Lower leg skin (tissue), 4 donors: ENCODE results near the gene ABCC10. TPM values are rescaled to one million over a fixed set of nuclear protein-coding genes. Genes with fewer than 3 reads are reported as not detected.

Source experiments
- DNase-seq, 2 donors: peaks; one replicate each; pipeline ENCODE4 v3.0.0-alpha.2; 2019; ENCODE audit warnings: low spot score in 2 of 2
- H3K4me3 ChIP-seq: fragments of 200-600 bp; sonication (generic); 2 replicates; pipeline ENCODE4 v1.5.1; 2017; ENCODE audit warnings: mild to moderate bottlenecking, low read depth; ENCODE audit not compliant: poor library complexity, severe bottlenecking
- POLR2A ChIP-seq, 2 donors: fragments of 450-650 bp; IDR thresholded peaks; one replicate each; pipeline ENCODE4 v1.6.1; 2016 to 2017; ENCODE audit warnings: antibody characterized with exemption in 2 of 2, mild to moderate bottlenecking in 1 of 2, moderate library complexity in 1 of 2
- WGBS, 2 donors: methylation state at CpG; one replicate each; pipeline ENCODE4 v1.1.5; 2018; 5-methylcytosine and 5-hydroxymethylcytosine counted together
- intact Hi-C: fragments of 100-400 bp; cut with DNase I; formaldehyde crosslinking; loops from one replicate; pipeline ENCODE4 v1.15.0; 2023; ENCODE audit warnings: low total_unique reads
- total RNA-seq, 4 donors: library from RNA; depleted of rRNA; stranded (reverse); fragments of >200 nt; gene quantifications; one replicate each; pipeline ENCODE4 v1.1.0, GENCODE V29; 2016
- TF ChIP-seq, protein P1 (sequence below), 3 donors: fragments of 450-650 bp; IDR thresholded peaks; one replicate each; pipeline ENCODE4 v1.5.1; 2016; ENCODE audit warnings: antibody characterized with exemption in 3 of 3, mild to moderate bottlenecking in 3 of 3, moderate library complexity in 2 of 3

Gene ABCC10
- total RNA-seq, 4 donors from 2014 or later, result 9.4 to 17.9 (median 15.9) TPM

DNA sequence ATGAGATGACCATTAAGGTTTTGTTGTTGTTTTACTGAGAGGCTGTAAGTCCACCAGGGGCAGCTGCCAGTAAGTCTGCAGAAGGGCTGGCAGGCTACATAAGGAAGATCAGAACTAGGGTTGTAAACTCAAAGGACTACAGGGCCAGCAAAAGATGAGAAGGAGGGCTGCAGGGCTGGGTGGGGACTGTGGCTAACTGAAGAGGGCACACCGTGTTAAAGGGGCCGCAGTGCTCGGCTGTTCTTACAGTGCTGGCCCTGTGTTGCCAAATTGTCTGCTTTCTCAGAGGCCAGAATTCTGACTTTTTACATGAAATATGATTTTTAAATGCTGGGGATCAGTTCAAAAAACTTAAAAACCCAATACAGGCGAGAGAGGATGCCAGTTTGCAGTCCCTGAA is 32.4 kb upstream of the ABCC10 start:
- no peak for TF ChIP-seq POLR2A (IDR thresholded peaks at IDR 0.05)
- TF ChIP-seq, protein P1, sequence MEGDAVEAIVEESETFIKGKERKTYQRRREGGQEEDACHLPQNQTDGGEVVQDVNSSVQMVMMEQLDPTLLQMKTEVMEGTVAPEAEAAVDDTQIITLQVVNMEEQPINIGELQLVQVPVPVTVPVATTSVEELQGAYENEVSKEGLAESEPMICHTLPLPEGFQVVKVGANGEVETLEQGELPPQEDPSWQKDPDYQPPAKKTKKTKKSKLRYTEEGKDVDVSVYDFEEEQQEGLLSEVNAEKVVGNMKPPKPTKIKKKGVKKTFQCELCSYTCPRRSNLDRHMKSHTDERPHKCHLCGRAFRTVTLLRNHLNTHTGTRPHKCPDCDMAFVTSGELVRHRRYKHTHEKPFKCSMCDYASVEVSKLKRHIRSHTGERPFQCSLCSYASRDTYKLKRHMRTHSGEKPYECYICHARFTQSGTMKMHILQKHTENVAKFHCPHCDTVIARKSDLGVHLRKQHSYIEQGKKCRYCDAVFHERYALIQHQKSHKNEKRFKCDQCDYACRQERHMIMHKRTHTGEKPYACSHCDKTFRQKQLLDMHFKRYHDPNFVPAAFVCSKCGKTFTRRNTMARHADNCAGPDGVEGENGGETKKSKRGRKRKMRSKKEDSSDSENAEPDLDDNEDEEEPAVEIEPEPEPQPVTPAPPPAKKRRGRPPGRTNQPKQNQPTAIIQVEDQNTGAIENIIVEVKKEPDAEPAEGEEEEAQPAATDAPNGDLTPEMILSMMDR (IDR thresholded peaks at IDR 0.05), result no peak
- H3K4me3 ChIP-seq, result no peak overlapping the region
- DNase-seq, result no peak
- intact Hi-C loops, result loop anchor here (10.0 kb wide), 1 partner anchor 130 kb away; no protein-coding TSS in a partner anchor
- WGBS, 2 donors, result 93 to 98% methylated on average over 4 of the region's 4 CpGs

DNA sequence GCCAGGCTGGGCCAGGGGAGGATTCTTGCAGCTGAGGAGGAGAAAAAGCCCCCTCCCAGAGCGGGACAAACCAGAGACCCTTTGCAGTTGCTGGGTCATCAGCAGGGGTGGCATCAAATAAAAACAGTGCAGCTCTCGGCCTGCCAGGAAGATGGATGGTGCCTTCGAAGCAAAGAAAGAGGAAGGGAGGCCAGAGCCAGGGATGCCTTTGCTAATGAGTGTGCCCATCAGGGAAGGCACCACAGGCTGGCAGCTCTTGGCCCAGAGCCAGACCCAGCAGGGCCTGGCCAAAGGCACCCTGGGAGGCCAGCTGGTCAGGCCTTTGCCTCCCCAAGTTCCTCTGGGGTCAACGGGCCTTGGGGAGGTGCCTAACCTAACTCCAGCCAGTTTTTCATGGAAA is 31.6 kb upstream of the ABCC10 start:
- intact Hi-C loops, result loop anchor here (10.0 kb wide), 1 partner anchor 131 kb away; no protein-coding TSS in a partner anchor
- WGBS, 2 donors, result 68 to 77% methylated on average over 4 of the region's 4 CpGs
- no peak overlapping the region for H3K4me3 ChIP-seq
- DNase-seq, result no peak
- no peak for TF ChIP-seq POLR2A (IDR thresholded peaks at IDR 0.05)
- TF ChIP-seq, protein P1 (IDR thresholded peaks at IDR 0.05), result no peak

DNA sequence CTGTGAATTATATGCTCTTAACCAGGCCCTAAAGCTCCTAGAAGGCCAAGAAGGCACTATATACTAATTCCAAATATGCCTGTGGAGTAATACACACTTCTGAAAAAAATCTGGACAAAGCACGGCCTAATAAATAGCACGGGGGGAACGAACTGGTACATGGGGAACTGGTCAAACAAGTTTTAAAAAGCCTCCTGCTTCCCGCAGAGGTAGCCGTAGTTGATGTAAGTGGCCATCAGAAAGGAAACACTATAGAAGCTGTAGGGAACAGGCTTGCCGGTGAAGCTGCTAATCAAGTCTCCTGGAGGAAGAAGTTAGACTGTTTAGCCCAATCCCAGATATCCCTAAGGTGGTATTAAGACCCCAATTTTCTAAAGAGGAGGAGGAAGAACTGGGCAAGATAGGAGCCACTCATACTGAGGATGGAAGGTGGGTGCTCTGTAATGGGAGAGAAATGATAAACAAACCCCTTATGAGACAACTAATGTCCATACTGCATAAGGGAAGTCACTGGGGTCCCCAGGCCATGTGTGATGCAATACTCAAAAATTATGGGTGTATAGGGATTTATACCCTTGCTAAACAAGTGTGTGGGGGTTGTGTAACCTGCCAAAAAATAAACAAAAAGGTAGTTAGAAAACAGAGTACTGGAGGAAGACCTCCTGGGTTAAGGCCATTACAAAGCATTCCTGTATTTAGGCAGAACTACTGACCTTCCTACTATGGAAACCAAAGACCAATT is 30.8 kb upstream of the ABCC10 start:
- DNase-seq, result no peak
- 38 to 46% methylated on average over 6 of the region's 6 CpGs for WGBS, 2 donors
- TF ChIP-seq, protein P1 (IDR thresholded peaks at IDR 0.05), result no peak
- TF ChIP-seq POLR2A (IDR thresholded peaks at IDR 0.05), result no peak
- intact Hi-C loops, result loop anchor here (10.0 kb wide), 1 partner anchor 132 kb away; no protein-coding TSS in a partner anchor
- H3K4me3 ChIP-seq, result no peak overlapping the region

DNA sequence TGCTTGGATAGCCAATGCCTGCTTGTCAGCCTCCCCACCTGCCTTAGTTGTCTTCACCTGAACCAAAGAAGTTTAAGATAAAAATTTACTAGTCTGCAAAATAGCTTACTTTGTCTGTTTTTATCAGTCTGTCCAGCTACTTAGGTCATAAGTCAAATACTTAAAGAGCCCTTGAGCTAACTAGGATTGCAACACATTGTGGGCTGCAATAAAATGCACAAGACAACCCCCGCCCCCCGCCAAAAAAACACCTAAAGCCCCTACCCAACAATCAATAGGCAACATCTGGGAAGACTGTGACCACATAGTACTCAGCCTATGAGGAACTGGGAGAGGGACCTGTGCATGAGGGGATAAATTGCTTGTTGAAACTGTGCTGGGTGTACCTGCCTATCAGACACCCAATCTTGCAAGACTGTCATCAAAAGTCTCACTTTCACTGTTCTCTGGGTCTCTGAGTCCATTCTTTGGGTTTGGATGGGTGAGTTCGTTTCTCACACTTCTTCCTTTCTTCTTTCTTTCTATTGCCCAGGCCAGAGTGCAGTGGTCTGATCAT is 27.3 kb upstream of the ABCC10 start:
- intact Hi-C loops, result loop anchor here (10.0 kb wide), 1 partner anchor 135 kb away; no protein-coding TSS in a partner anchor
- H3K4me3 ChIP-seq, result no peak overlapping the region
- TF ChIP-seq, protein P1 (IDR thresholded peaks at IDR 0.05), result no peak
- TF ChIP-seq POLR2A (IDR thresholded peaks at IDR 0.05), result no peak
- no peak for DNase-seq
- WGBS, 2 donors, result 75 to 87% methylated on average over 3 of the region's 3 CpGs

DNA sequence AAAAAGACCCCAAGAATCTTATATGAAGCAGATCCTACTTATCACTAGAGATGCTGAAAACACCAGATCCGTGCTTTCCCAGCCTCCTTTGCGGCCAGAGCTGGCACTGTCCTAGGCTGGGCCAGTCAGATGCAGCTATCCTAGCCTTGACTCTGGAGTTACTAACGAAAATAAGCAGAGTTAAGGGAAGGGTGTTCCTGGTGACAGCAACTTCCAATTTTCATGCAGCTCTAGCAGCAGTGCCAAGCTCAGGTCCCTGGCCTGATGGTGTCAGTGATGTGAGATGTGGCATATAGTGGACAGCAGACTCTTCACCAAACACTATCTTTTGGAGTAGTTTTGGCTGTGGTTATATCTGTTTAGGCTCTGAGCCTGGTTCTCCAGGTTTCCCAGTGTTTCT is 25.6 kb upstream of the ABCC10 start:
- no peak for TF ChIP-seq POLR2A (IDR thresholded peaks at IDR 0.05)
- TF ChIP-seq, protein P1 (IDR thresholded peaks at IDR 0.05), result no peak
- 83 to 93% methylated on average over 3 of the region's 3 CpGs for WGBS, 2 donors
- no peak for DNase-seq
- intact Hi-C loops, result no loop called here
- H3K4me3 ChIP-seq, result no peak overlapping the region
